ENCODE results near the gene TLX3. TPM values are rescaled to one million over a fixed set of nuclear protein-coding genes. Genes with fewer than 3 reads are reported as not detected.

TLX3 gene
- total RNA-seq, 3 donors from 2014 or later = not detected

DNA sequence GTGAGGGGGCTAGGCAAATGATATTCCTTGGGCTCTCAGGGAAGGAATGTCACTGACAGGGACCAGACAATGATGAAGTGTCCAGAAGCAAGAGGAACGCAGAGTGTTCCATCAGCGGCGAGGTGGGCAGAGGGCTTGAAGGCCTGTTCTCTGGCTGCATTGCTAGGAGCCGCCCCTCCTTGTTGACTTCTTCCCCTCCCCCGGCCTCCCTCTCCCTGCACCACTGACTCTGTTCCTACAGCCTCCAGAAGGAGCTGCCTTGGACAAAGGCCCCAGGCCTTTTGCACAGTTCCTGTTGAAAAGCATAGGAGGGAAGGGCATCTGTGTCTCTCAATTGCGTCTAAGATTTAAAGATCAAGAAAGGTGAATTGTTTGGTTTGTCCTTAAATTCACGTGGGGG is 12.4 kb downstream of the TLX3 start:
- H3K4me1 ChIP-seq (ENCODE audit: low read depth) = peaks cover 1% of the 10 kb centered on the region
- H3K36me3 ChIP-seq (ENCODE audit: low read depth) = no peaks in the 10 kb centered on the region
- H3K9me3 ChIP-seq = no peaks in the 10 kb centered on the region
- TF ChIP-seq, protein P1, sequence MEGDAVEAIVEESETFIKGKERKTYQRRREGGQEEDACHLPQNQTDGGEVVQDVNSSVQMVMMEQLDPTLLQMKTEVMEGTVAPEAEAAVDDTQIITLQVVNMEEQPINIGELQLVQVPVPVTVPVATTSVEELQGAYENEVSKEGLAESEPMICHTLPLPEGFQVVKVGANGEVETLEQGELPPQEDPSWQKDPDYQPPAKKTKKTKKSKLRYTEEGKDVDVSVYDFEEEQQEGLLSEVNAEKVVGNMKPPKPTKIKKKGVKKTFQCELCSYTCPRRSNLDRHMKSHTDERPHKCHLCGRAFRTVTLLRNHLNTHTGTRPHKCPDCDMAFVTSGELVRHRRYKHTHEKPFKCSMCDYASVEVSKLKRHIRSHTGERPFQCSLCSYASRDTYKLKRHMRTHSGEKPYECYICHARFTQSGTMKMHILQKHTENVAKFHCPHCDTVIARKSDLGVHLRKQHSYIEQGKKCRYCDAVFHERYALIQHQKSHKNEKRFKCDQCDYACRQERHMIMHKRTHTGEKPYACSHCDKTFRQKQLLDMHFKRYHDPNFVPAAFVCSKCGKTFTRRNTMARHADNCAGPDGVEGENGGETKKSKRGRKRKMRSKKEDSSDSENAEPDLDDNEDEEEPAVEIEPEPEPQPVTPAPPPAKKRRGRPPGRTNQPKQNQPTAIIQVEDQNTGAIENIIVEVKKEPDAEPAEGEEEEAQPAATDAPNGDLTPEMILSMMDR (IDR thresholded peaks at IDR 0.05) = no peak
- intact Hi-C loops (cut with DNase I, micrococcal nuclease) = no loop called here
- DNase-seq = no peak
- ATAC-seq = no peak
- H3K4me3 ChIP-seq = no peak overlapping the region

DNA sequence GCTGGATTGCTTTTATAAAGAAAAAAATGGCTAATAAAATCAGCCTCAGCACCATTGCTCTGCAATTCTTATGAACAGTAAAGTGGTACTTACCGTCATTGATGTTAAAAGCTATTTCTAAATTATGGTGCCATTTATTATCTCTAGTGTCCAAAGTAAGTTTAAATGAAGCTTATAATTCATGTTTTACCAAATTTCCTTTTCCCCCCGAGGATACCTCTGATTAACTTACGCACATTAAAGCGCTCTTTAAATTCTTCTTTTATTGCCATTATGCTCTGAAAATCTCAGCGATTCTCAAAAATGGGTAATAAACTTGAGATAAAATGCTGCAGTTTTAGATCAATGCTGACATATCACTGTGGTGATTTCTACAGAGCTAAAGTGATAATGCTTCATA is 13.5 kb downstream of the TLX3 start:
- DNase-seq (no peak), ATAC-seq (no peak)
- intact Hi-C loops (cut with DNase I, micrococcal nuclease) = no loop called here
- H3K9me3 ChIP-seq = no peaks in the 10 kb centered on the region
- H3K36me3 ChIP-seq (ENCODE audit: low read depth) = no peaks in the 10 kb centered on the region
- H3K4me3 ChIP-seq = no peak overlapping the region
- H3K4me1 ChIP-seq (ENCODE audit: low read depth) = no peaks in the 10 kb centered on the region
- TF ChIP-seq, protein P1 (IDR thresholded peaks at IDR 0.05) = no peak

GRCh38 chr5:171323007-171323406 is 14.0 kb downstream of the TLX3 start:
- ATAC-seq = no peak
- Histone ChIP-seq H3K4me1 (ENCODE audit: low read depth) (no peaks in the 10 kb centered on the region), H3K36me3 (ENCODE audit: low read depth) (no peaks in the 10 kb centered on the region), H3K9me3 (no peaks in the 10 kb centered on the region), H3K4me3 (no peak overlapping the region)
- intact Hi-C loops (cut with DNase I, micrococcal nuclease) = no loop called here
- TF ChIP-seq, protein P1 (IDR thresholded peaks at IDR 0.05) = no peak
- no peak for DNase-seq

DNA sequence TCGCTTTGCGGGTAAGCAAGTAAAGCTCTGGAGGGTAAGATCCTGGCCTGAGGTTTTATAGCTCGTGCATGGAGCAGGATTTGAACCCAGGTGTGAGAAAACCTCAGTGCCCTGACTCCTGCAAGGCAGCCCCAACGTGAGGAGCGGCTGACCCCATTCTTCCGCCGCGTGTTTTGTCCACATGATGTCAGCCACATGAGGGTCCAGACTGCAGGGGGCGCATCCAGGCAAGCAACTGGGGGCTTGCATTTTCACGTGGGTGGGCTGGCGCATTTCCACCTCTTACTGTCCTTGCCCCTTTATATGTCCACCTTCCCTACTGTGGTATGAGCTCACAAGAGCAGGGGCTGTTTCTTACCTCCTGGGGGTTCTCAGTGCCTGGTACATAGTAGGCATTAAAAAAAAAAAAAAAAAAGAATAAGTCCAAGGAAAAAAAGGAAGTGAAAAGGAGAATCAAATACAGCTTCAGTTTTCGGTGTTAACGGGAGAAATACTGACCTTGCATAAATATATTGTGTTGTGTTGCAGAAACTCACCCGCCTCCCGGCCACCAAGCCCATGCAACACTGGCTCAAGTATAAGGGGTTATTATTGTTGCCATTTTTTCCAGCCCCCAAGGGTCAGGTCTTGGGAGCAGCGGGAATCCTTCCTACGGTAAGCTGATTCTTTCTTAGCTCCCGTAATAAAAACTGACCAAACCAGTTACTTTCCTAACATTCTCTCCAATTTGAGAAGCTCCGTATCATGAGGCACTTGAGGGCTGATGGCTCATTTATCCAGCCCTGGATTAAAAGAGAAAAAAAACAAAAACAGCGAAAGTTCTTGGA is 15.0 kb downstream of the TLX3 start:
- H3K4me1 ChIP-seq (ENCODE audit: low read depth) = no peaks in the 10 kb centered on the region
- no peaks in the 10 kb centered on the region for H3K36me3 ChIP-seq (ENCODE audit: low read depth)
- intact Hi-C loops (cut with DNase I, micrococcal nuclease) = no loop called here
- no peak for ATAC-seq
- H3K4me3 ChIP-seq = no peak overlapping the region
- TF ChIP-seq, protein P1 (IDR thresholded peaks at IDR 0.05) = no peak
- DNase-seq = no peak
- H3K9me3 ChIP-seq = no peaks in the 10 kb centered on the region

- intact Hi-C loops (cut with DNase I, micrococcal nuclease) = loop anchor here in 1 of 2 donors (10.0 kb wide), 1 partner anchor 125 kb away; no protein-coding TSS in a partner anchor
Observed at GRCh38 chr5:171330021-171330420, 21.0 kb downstream of the TLX3 start.

More at GRCh38 chr5:171330021-171330420, 21.0 kb downstream of the TLX3 start:
- ATAC-seq = no peak
- Histone ChIP-seq H3K4me1 (ENCODE audit: low read depth) (no peaks in the 10 kb centered on the region), H3K4me3 (no peak overlapping the region), H3K36me3 (ENCODE audit: low read depth) (no peaks in the 10 kb centered on the region), H3K9me3 (no peaks in the 10 kb centered on the region)
- DNase-seq = no peak
- TF ChIP-seq, protein P1 (IDR thresholded peaks at IDR 0.05) = no peak
